DOHH2 (cell line): ENCODE data around the gene ZNF714.

Experiments used
- EZH2phosphoT487 ChIP-seq: fragments of 200-600 bp; sonication (generic); IDR thresholded peaks from 2 replicates; pipeline ENCODE4 v1.6.1; 2017; ENCODE audit warnings: borderline replicate concordance, mild to moderate bottlenecking, antibody characterized with exemption, low read length, moderate library complexity, mixed read lengths
- TF ChIP-seq, protein P1 (sequence below): fragments of 200-600 bp; sonication (generic); IDR thresholded peaks from one replicate; pipeline ENCODE4 v1.5.1; 2014; ENCODE audit warnings: antibody characterized with exemption, mild to moderate bottlenecking, low read depth, low read length; ENCODE audit not compliant: poor library complexity, severe bottlenecking

GRCh38 chr19:21166436-21166835 is 84.4 kb downstream of the ZNF714 start:
- TF ChIP-seq, protein P1, sequence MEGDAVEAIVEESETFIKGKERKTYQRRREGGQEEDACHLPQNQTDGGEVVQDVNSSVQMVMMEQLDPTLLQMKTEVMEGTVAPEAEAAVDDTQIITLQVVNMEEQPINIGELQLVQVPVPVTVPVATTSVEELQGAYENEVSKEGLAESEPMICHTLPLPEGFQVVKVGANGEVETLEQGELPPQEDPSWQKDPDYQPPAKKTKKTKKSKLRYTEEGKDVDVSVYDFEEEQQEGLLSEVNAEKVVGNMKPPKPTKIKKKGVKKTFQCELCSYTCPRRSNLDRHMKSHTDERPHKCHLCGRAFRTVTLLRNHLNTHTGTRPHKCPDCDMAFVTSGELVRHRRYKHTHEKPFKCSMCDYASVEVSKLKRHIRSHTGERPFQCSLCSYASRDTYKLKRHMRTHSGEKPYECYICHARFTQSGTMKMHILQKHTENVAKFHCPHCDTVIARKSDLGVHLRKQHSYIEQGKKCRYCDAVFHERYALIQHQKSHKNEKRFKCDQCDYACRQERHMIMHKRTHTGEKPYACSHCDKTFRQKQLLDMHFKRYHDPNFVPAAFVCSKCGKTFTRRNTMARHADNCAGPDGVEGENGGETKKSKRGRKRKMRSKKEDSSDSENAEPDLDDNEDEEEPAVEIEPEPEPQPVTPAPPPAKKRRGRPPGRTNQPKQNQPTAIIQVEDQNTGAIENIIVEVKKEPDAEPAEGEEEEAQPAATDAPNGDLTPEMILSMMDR: no peak
- no peak for TF ChIP-seq EZH2phosphoT487
